ENCODE results near the gene NUP210L.

NUP210L gene

DNA sequence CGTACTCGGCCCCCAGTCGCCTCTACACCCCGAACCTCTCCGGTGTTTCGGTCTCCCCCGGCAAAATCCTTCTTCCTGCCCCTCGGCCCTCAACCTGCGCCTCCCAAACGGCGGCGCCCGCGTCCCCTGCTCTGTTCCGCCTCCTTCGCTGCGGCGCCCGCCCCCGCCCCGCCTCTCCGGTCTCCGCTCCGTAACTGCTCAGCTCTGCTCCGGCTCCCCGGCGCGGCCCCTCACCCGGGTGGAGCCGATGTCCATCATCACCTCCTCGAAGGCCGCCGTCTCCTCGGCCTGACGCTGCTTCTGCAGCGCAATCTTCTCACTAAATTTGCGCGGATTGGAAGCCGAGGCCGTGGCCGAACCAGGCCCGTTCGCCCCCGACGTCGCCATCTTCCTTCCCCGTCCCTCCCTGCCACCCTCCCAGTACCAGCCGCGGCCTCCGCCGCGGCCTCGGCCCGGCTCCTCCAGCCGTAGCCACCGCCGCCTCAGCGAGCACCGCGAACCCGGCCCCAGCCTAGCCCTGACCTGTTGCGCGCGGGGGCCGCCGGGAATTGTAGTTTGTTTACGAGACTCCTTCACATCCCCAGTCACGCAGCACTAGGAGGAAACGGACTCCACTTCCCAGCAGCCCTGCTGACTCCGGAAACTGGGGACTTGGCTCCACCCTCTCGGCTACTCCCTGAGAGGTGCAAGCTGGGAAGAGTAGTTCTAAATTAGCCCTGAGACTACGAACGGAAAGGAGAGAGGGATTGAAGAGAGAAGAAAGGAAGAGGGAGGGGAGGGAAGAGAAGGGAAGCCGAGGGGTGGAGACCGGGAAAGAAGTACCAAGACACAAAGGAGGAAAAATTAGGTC is 196.5 kb downstream of the NUP210L start, which contains the start of gene CRTC2 (continued):
- TF ChIP-seq PRDM4 (tag by site-specific recombination; IDR thresholded peaks at IDR 0.05) (peak; percentile 27; the same call in 1 of the 2 replicates), ZNF76 (tag by site-specific recombination; IDR thresholded peaks at IDR 0.05; ENCODE audit: borderline replicate concordance, low read depth) (peak; percentile 100), ZNF416 (tag by site-specific recombination; IDR thresholded peaks at IDR 0.05) (no peak), ZNF48 (tag by site-specific recombination; IDR thresholded peaks at IDR 0.05) (no peak), ZNF138 (tag by site-specific recombination; IDR thresholded peaks at IDR 0.05; ENCODE audit: borderline replicate concordance) (no peak), ZBTB26 (tag by site-specific recombination; optimal IDR thresholded peaks at IDR 0.05) (peak; percentile 91), ZNF473 (tag by site-specific recombination; IDR thresholded peaks at IDR 0.05) (no peak), ZEB2 (tag by site-specific recombination; IDR thresholded peaks at IDR 0.05) (peak; percentile 88), ZNF341 (tag by site-specific recombination; IDR thresholded peaks at IDR 0.05; ENCODE audit: low read depth) (peak; percentile 95), ZNF518A (tag by site-specific recombination; conservative IDR thresholded peaks at IDR 0.05; ENCODE audit: low read depth) (peak; percentile 44; the same call in 1 of the 2 replicates), ZNF660 (tag by site-specific recombination; IDR thresholded peaks at IDR 0.05) (peak; percentile 56; the same call in 1 of the 2 replicates), ZBTB20 (tag by site-specific recombination; IDR thresholded peaks at IDR 0.05) (peak; percentile 98), SCRT2 (tag by site-specific recombination; IDR thresholded peaks at IDR 0.05) (peak; percentile 100), RBAK (tag by site-specific recombination; IDR thresholded peaks at IDR 0.05) (no peak), ZNF292 (tag by site-specific recombination; IDR thresholded peaks at IDR 0.05; ENCODE audit: borderline replicate concordance, low read depth) (no peak), KLF16 (tag by site-specific recombination; IDR thresholded peaks at IDR 0.05) (peak; percentile 91), KLF8 (tag by site-specific recombination; IDR thresholded peaks at IDR 0.05) (peak; percentile 100), YY1 (tag by site-specific recombination; IDR thresholded peaks at IDR 0.05) (peak; percentile 94), ZFHX2 (tag by site-specific recombination; conservative IDR thresholded peaks at IDR 0.05) (peak; percentile 92), SCRT1 (tag by site-specific recombination; IDR thresholded peaks at IDR 0.05; ENCODE audit: borderline replicate concordance) (peak; percentile 100)
- TF ChIP-seq, protein P1, sequence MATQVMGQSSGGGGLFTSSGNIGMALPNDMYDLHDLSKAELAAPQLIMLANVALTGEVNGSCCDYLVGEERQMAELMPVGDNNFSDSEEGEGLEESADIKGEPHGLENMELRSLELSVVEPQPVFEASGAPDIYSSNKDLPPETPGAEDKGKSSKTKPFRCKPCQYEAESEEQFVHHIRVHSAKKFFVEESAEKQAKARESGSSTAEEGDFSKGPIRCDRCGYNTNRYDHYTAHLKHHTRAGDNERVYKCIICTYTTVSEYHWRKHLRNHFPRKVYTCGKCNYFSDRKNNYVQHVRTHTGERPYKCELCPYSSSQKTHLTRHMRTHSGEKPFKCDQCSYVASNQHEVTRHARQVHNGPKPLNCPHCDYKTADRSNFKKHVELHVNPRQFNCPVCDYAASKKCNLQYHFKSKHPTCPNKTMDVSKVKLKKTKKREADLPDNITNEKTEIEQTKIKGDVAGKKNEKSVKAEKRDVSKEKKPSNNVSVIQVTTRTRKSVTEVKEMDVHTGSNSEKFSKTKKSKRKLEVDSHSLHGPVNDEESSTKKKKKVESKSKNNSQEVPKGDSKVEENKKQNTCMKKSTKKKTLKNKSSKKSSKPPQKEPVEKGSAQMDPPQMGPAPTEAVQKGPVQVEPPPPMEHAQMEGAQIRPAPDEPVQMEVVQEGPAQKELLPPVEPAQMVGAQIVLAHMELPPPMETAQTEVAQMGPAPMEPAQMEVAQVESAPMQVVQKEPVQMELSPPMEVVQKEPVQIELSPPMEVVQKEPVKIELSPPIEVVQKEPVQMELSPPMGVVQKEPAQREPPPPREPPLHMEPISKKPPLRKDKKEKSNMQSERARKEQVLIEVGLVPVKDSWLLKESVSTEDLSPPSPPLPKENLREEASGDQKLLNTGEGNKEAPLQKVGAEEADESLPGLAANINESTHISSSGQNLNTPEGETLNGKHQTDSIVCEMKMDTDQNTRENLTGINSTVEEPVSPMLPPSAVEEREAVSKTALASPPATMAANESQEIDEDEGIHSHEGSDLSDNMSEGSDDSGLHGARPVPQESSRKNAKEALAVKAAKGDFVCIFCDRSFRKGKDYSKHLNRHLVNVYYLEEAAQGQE (tag by site-specific recombination; IDR thresholded peaks at IDR 0.05), result peak; percentile 50; the same call in 1 of the 2 replicates
- TF ChIP-seq, protein P2, sequence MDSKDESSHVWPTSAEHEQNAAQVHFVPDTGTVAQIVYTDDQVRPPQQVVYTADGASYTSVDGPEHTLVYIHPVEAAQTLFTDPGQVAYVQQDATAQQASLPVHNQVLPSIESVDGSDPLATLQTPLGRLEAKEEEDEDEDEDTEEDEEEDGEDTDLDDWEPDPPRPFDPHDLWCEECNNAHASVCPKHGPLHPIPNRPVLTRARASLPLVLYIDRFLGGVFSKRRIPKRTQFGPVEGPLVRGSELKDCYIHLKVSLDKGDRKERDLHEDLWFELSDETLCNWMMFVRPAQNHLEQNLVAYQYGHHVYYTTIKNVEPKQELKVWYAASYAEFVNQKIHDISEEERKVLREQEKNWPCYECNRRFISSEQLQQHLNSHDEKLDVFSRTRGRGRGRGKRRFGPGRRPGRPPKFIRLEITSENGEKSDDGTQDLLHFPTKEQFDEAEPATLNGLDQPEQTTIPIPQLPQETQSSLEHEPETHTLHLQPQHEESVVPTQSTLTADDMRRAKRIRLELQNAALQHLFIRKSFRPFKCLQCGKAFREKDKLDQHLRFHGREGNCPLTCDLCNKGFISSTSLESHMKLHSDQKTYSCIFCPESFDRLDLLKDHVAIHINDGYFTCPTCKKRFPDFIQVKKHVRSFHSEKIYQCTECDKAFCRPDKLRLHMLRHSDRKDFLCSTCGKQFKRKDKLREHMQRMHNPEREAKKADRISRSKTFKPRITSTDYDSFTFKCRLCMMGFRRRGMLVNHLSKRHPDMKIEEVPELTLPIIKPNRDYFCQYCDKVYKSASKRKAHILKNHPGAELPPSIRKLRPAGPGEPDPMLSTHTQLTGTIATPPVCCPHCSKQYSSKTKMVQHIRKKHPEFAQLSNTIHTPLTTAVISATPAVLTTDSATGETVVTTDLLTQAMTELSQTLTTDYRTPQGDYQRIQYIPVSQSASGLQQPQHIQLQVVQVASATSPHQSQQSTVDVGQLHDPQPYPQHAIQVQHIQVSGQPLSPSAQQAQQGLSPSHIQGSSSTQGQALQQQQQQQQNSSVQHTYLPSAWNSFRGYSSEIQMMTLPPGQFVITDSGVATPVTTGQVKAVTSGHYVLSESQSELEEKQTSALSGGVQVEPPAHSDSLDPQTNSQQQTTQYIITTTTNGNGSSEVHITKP (tag by site-specific recombination; IDR thresholded peaks at IDR 0.05), result peak; percentile 71
